Heart right ventricle (tissue), 16 donors: Measurements from ENCODE around the gene ZMYND8. TPM values are rescaled to one million over a fixed set of nuclear protein-coding genes. Genes with fewer than 3 reads are reported as not detected.

ENCODE experiments used
- ATAC-seq, 8 donors: fragments of 200-7000 bp; cut with Tn5 transposase; one replicate each; pipeline ENCODE4 v1.9.1; 2020; ENCODE audit warnings: mild to moderate bottlenecking in 8 of 8, moderate library complexity in 8 of 8, moderate number of reproducible peaks in 1 of 8
- DNase-seq, 2 donors: peaks; one replicate each; pipeline ENCODE4 v3.0.0-alpha.2; 2020
- H3K27ac ChIP-seq, 10 donors: fragments of 200-600 bp; sonication (generic) in 2 of 10; one replicate each; pipeline versions ENCODE4 v1.5.0 to v1.8.0; 2020 to 2022; ENCODE audit warnings: mild to moderate bottlenecking in 3 of 10
- H3K27me3 ChIP-seq, 7 donors: fragments of 200-600 bp; one replicate each; pipeline ENCODE4 v1.8.0; 2021 to 2022; ENCODE audit warnings: mild to moderate bottlenecking in 2 of 7
- H3K36me3 ChIP-seq, 9 donors: fragments of 200-600 bp; sonication (generic) in 1 of 9; one replicate each; pipeline versions ENCODE4 v1.5.0 to v1.8.0; 2020 to 2022; ENCODE audit warnings: mild to moderate bottlenecking in 2 of 9
- H3K4me1 ChIP-seq, 9 donors: fragments of 200-600 bp; sonication (generic) in 1 of 9; one replicate each; pipeline versions ENCODE4 v1.5.0 to v1.8.0; 2020 to 2022; ENCODE audit warnings: mild to moderate bottlenecking in 4 of 9
- H3K4me3 ChIP-seq, 10 donors: fragments of 200-600 bp; sonication (generic) in 2 of 10; one replicate each; pipeline versions ENCODE4 v1.5.0 to v1.8.0; 2020 to 2022; ENCODE audit warnings: mild to moderate bottlenecking in 7 of 10, moderate library complexity in 2 of 10
- H3K9me3 ChIP-seq, 11 donors: fragments of 200-600 bp in 10 of 11; sonication (generic) in 2 of 11; one replicate each; pipeline versions ENCODE4 v1.5.0 to v1.8.0; 2013 to 2022; ENCODE audit warnings: mild to moderate bottlenecking in 2 of 11, control low read depth in 1 of 11, moderate library complexity in 1 of 11
- WGBS, 2 donors: extraction: QIAGEN DNeasy Blood & Tissue Kit; methylation state at CpG; one replicate each; pipeline ENCODE4 v1.1.7; 2013; ENCODE audit warnings: inconsistent platforms in 1 of 2; 5-methylcytosine and 5-hydroxymethylcytosine counted together
- intact Hi-C, 10 donors: fragments of 100-400 bp; cut with DNase I; formaldehyde crosslinking; loops; one replicate each; pipeline versions ENCODE4 v1.11.1 to v1.14.2; 2022
- polyA plus RNA-seq, 2 donors: library from polyadenylated mRNA; stranded (reverse); fragments of 200-250 nt; gene quantifications; one replicate each; pipeline ENCODE4 v1.2.3, GENCODE V29; 2013
- total RNA-seq, 10 donors: library from RNA; stranded (reverse); fragmentation: NEBNext Ultra II Directional in 3 of 10; extraction: Animal tissue kit (Norgen Biotek cat#: 25700) in 3 of 10; gene quantifications; one replicate each; pipeline versions ENCODE4 v1.2.1 to v1.2.4, GENCODE V29; 2021 to 2023
- TF ChIP-seq, protein P1 (sequence below), 9 donors: fragments of 200-600 bp; sonication (generic) in 2 of 9; IDR thresholded peaks; one replicate each; pipeline versions ENCODE4 v1.5.0 to v1.8.0; 2021 to 2022; ENCODE audit warnings: antibody characterized with exemption in 9 of 9, mild to moderate bottlenecking in 5 of 9, moderate library complexity in 1 of 9
- donor health status: Arrhythmogenic right ventricular cardiomyopathy.
- donor health status: ischemic (EF 13 %, LVEDD 7.1; RV severe dilation, severe dysfunction).
- donor health status: healthy with polysubstance abuse.
- donor health status: DM: no; HTN: yes; CAD: no.
- donor health status: DM: no; HTN: no; CAD: no.
- donor health status: ischemic (EF 25% LVEDD 6.9; RV normal size, moderate dysfunction).
- donor health status: ischemic (EF 25% LVEDD 5.7; RV mildly dilated, moderate dysfunction).
- donor health status: healthy.
- donor health status: DM: yes; HTN: yes; CAD: no.
- donor health status: Ischemic cardiomyopathy.
- donor health status: ischemic (EF 35%, LVEDD 5.7; RV mildly dilated, moderate dysfunction).
- donor health status: nonischemic (EF 11% LVEDD 7.7; RV severe dilation, severe dysfunction).
- donor health status: DM: yes; HTN: yes; CAD: no.
- donor health status: PGD.
- donor health status: ischemic (EF 29% LVEDD 5.4; RV normal size, mild dysfunction).
- donor health status: nonischemic (EF 23%, LVEDD 6.1; RV moderate dilation, normal function).

ZMYND8 gene
- total and polyA plus RNA-seq, 12 donors = 6.4 to 39.0 (median 28.0) TPM

DNA sequence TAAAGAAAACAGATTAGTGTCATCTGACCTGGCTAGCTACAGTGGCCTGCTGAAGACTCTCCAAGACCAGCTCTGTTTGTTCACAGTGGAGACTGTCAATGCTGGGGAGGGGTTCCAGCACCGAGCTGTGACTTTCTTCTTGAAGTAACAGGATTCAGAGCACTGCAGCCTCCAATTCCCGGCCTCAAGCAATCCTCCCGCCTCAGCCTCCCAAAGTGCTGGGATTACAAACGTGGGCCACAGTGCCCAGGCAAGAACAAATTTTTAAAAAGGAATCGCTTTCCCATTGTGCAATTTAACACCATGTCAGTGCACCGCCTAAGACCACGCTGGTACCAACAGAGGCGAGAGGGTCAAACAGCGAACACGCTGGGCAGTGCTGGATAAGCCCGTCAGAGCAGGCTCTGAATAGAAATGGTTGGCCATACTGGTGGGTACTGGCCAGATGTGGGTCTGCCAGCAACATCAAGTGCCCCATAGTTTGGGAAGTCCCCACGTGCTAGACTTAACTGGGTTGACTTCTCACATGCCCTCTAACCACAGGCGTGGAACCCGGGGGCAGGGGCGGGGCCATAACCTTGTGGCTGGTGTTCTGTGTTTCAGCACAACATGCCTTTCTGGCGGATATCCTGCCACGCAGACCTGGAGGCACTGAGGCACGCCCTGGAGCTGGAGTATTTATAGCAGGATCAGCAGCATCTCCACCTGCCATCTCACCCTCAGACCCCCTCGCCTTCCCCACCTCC lies 168.9 kb downstream of the ZMYND8 start:
- DNase-seq = no peak
- TF ChIP-seq, protein P1, sequence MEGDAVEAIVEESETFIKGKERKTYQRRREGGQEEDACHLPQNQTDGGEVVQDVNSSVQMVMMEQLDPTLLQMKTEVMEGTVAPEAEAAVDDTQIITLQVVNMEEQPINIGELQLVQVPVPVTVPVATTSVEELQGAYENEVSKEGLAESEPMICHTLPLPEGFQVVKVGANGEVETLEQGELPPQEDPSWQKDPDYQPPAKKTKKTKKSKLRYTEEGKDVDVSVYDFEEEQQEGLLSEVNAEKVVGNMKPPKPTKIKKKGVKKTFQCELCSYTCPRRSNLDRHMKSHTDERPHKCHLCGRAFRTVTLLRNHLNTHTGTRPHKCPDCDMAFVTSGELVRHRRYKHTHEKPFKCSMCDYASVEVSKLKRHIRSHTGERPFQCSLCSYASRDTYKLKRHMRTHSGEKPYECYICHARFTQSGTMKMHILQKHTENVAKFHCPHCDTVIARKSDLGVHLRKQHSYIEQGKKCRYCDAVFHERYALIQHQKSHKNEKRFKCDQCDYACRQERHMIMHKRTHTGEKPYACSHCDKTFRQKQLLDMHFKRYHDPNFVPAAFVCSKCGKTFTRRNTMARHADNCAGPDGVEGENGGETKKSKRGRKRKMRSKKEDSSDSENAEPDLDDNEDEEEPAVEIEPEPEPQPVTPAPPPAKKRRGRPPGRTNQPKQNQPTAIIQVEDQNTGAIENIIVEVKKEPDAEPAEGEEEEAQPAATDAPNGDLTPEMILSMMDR (IDR thresholded peaks at IDR 0.05) = no peak
- ATAC-seq = no peak
- 80 to 87% methylated on average over 19 of the region's 19 CpGs for WGBS, 2 donors
- H3K9me3 ChIP-seq = no peaks in the 10 kb centered on the region
- intact Hi-C loops = no loop called here
- no peaks in the 10 kb centered on the region for H3K4me1 ChIP-seq
- peaks cover 0 to 12% (median 0%) of the 10 kb centered on the region in 7 donors for H3K27me3 ChIP-seq
- no peak overlapping the region for H3K27ac ChIP-seq
- H3K4me3 ChIP-seq = no peak overlapping the region
- no peaks in the 10 kb centered on the region for H3K36me3 ChIP-seq

DNA sequence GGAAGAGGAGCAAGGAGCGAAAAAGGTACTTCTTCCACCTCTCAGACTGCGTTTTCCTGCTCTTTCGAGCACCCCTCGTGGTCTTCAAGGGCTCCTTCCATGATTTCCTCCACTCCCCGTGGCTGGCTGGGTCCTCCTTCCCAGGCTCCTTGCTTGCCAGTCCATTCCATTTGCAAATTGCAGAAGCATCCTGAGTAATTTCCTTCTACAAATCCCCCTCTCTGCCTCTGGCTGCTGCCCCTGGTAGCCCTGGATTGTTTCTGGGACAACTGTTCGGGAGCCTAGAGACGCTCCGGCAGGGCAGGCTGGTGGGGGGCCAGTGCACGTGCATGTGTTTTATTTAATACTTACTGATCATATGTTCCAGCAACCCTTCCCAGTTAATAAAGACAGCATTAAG lies 173.1 kb downstream of the ZMYND8 start:
- DNase-seq = no peak
- intact Hi-C loops = no loop called here
- no peaks in the 10 kb centered on the region for H3K9me3 ChIP-seq
- no peak for ATAC-seq
- H3K36me3 ChIP-seq = no peaks in the 10 kb centered on the region
- H3K4me1 ChIP-seq = no peaks in the 10 kb centered on the region
- TF ChIP-seq, protein P1 (IDR thresholded peaks at IDR 0.05) = no peak
- WGBS, 2 donors = 66 to 70% methylated on average over 9 of the region's 9 CpGs
- H3K4me3 ChIP-seq = no peak overlapping the region
- H3K27me3 ChIP-seq = peaks cover 0 to 3% (median 0%) of the 10 kb centered on the region in 7 donors
- H3K27ac ChIP-seq = no peak overlapping the region

DNA sequence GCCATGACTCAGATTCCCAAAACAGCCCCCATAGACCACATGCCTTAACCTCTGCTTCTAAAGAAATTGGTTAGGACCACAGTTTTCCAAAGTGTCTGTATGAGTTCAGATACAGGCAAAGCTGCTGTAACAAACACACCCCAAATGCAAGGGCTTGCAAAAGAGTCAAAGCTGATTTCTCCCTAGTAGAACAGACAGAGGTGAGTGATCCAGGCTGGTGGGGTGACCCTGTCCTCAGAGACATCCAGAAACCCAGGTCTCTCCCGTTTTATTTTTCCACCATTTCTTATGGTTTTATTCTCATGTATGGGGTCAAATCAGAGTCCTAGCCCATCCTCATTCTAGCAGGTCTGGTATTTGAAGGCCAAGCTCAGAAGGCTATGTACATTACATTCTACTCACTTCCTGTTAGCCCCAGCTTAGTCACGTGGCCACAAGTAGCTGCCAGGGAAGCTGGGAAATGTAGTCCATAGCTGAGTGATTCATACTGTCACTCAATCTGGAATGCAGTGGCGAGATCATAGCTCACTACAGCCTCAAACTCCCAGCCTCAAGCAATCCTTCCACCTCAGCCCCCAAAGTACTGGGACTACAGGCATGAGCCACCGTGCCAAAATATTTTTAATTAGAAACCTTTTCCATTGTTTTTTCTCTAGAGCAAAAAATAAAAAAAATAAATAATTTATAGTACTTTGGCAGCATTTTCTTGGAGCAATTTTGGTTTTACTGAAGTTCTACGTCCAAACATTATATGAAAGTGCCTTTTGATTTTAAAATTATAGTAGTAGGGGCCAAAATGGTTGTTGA lies 175.2 kb downstream of the ZMYND8 start:
- no peaks in the 10 kb centered on the region for H3K27me3 ChIP-seq
- TF ChIP-seq, protein P1 (IDR thresholded peaks at IDR 0.05) = no peak
- H3K9me3 ChIP-seq = no peaks in the 10 kb centered on the region
- WGBS, 2 donors = 70 to 84% methylated on average over 5 of the region's 5 CpGs
- ATAC-seq (peak in 1 of 8 donors; percentile 60), DNase-seq (no peak)
- no peak overlapping the region for H3K4me3 ChIP-seq
- H3K4me1 ChIP-seq = peaks cover 0 to under 1% (median 0%) of the 10 kb centered on the region in 9 donors
- no peaks in the 10 kb centered on the region for H3K36me3 ChIP-seq
- H3K27ac ChIP-seq = no peak overlapping the region
- intact Hi-C loops = no loop called here

DNA sequence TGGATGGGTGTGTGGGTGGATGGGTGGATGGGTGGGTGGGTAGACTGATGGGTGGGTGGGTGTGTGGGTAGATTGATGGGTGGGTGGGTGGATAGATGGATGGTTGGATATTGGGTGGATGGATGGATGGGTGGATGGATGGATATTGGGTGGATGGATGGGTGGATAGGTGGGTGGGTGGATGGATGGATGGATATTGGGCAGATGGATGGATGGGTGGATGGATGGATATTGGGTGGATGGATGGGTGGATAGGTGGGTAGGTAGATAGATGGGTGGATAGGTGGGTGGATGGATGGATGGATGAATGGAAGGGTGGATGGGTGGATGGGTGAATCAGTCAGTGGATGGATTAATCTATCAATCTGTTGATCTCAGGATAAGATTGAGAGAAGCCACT lies 177.2 kb downstream of the ZMYND8 start:
- ATAC-seq (no peak), DNase-seq (no peak)
- TF ChIP-seq, protein P1 (IDR thresholded peaks at IDR 0.05) = no peak
- intact Hi-C loops = no loop called here
- H3K4me1 ChIP-seq = peaks cover 0 to 8% (median 0%) of the 10 kb centered on the region in 9 donors
- H3K9me3 ChIP-seq = no peaks in the 10 kb centered on the region
- peaks cover 0 to 4% (median 0%) of the 10 kb centered on the region in 7 donors for H3K27me3 ChIP-seq
- H3K4me3 ChIP-seq = no peak overlapping the region
- no peaks in the 10 kb centered on the region for H3K36me3 ChIP-seq
- H3K27ac ChIP-seq = no peak overlapping the region
